Thyroid gland (tissue), 4 donors: ENCODE data around the gene PPP2R3A.

Experiments
- CTCF ChIP-seq, 6 experiments: fragments of 200-600 bp in 3 of 6; fragments of 450-650 bp in 3 of 6; sonication (generic) in 3 of 6; IDR thresholded peaks; one replicate each; pipeline ENCODE4 v1.5.1; 2016 to 2019; ENCODE audit warnings: antibody characterized with exemption in 6 of 6, mild to moderate bottlenecking in 2 of 6, inconsistent platforms in 1 of 6, moderate library complexity in 1 of 6
- POLR2A ChIP-seq, 2 donors: fragments of 450-650 bp; IDR thresholded peaks; one replicate each; pipeline ENCODE4 v1.6.1; 2017; ENCODE audit warnings: antibody characterized with exemption in 2 of 2, mild to moderate bottlenecking in 2 of 2, moderate library complexity in 1 of 2

- TF ChIP-seq CTCF (IDR thresholded peaks at IDR 0.05) (no peak), POLR2A (IDR thresholded peaks at IDR 0.05) (no peak)
Observed at GRCh38 chr3:136134091-136134490, 168.6 kb downstream of the PPP2R3A start.
